ENCODE results near the gene DEFB132.

- TF ChIP-seq CTCF (IDR thresholded peaks at IDR 0.05) (no peak), POLR2A (IDR thresholded peaks at IDR 0.05) (no peak)
Observed at GRCh38 chr20:284172-284571, 26.6 kb downstream of the DEFB132 start.

Measured in uterus (tissue), 2 donors.